SJSA1 (cell line): ENCODE measurements around the gene TTLL6. TPM values are rescaled to one million over a fixed set of nuclear protein-coding genes. Genes with fewer than 3 reads are reported as not detected.

Source experiments
- DNase-seq, 2 experiments: peaks; one replicate each; pipeline ENCODE4 v3.0.0-alpha.2; 2015 to 2020; ENCODE audit warnings: low spot score in 2 of 2, low read depth in 1 of 2
- H3K27ac ChIP-seq: fragments of 250-450 bp; sonication (Bioruptor Pico); 2 replicates; pipeline ENCODE4 v1.5.1; 2020; ENCODE audit warnings: mild to moderate bottlenecking, moderate library complexity
- H3K27me3 ChIP-seq: fragments of 250-450 bp; sonication (Bioruptor Pico); replicated peaks from 2 replicates; pipeline ENCODE4 v1.5.1; 2020; ENCODE audit warnings: mild to moderate bottlenecking, moderate library complexity
- H3K36me3 ChIP-seq: fragments of 250-450 bp; sonication (Bioruptor Pico); 2 replicates; pipeline ENCODE4 v1.5.1; 2020; ENCODE audit warnings: mild to moderate bottlenecking
- H3K4me1 ChIP-seq: fragments of 250-450 bp; sonication (Bioruptor Pico); replicated peaks from 2 replicates; pipeline ENCODE4 v1.6.1; 2021; ENCODE audit warnings: mild to moderate bottlenecking
- H3K4me3 ChIP-seq: fragments of 250-450 bp; sonication (Bioruptor Pico); 2 replicates; pipeline ENCODE4 v1.5.1; 2020; ENCODE audit warnings: mild to moderate bottlenecking
- H3K9me3 ChIP-seq: fragments of 250-450 bp; sonication (Bioruptor Pico); replicated peaks from 2 replicates; pipeline ENCODE4 v1.5.1; 2020; ENCODE audit warnings: mild to moderate bottlenecking
- total RNA-seq: library from RNA; depleted of rRNA; stranded (reverse); fragments of >200 nt; shearing (Covaris generic); gene quantifications from 2 replicates; pipeline ENCODE4 v1.2.3, GENCODE V29; 2014

TTLL6 gene
- total RNA-seq, 1 experiment from 2014 or later = not detected

DNA sequence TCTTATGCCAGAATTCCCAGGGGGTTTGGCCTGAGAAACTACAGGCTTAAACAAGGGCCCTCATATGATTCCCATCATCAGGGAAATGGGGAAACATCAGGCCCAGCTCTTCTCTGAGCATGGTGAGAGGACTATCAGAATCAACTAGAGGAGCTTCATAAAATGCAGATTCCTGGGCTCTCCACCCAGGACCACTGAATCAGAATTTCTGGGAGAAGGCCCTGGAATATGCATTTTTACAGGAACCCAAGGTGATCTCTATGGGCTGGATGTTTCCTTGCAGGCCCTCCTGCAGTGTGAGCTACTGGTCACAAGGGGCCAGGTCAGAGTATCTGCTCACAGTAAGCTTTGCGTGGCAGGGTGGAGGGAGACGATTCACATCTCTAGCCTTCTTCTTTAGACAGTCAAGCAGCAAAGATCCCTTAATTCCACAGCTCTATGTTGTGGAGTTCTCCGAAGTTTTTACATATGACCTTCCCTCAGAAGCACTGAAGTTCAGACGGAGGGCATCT, 49.7 kb downstream of the TTLL6 start:
- Histone ChIP-seq H3K27ac (no peak overlapping the region), H3K4me1 (no peaks in the 10 kb centered on the region), H3K4me3 (no peak overlapping the region), H3K27me3 (peaks cover 36% of the 10 kb centered on the region), H3K9me3 (0 out of 2 replicates have a peak, but pooled peaks cover 2% of the 10 kb centered on the region), H3K36me3 (no peaks in the 10 kb centered on the region)
- no peak for DNase-seq

DNA sequence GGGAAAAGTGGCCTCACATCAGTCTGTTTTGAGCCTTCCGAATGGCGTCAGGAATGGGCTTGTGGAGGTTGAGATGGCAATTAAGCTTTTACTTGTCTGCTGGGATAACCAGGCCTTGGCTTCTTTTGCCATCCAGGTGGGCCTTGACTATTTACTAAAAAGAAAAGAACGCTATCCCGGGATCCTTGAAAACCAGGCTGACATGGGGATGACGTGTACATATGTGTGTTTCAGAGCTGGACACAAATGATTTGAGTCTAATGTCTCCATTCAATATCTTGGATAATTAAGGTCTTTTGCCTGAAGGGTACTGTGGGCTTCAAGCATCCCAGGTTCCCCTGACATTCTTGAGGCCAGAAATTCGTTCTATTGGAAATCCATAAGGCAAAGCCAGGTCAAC, 55.9 kb downstream of the TTLL6 start:
- DNase-seq = no peak
- H3K36me3 ChIP-seq = no peaks in the 10 kb centered on the region
- no peak overlapping the region for H3K27ac ChIP-seq
- H3K4me3 ChIP-seq = no peak overlapping the region
- 0 out of 2 replicates have a peak, but pooled peaks cover 2% of the 10 kb centered on the region for H3K9me3 ChIP-seq
- H3K4me1 ChIP-seq = no peaks in the 10 kb centered on the region
- peaks cover 70% of the 10 kb centered on the region for H3K27me3 ChIP-seq

DNA sequence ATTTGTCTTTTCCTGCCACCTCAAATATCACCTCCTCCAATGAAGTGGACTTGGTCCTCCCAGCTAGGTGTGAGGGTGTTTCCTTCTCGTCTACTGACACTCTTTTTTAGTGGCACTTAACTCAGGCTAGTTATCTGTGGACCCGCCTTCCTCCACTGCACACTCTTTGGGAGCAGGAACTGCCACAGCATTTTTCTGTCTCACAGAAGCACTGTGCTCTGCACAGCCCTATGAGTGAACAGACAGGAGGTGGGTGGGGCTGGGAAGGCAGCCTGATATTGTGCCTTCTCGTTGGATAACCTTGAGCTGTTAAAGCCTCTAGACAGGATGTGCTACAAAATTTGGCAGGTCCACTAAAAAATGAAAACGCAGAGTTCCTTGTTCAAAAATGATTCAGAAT, 56.6 kb downstream of the TTLL6 start:
- H3K27me3 ChIP-seq = peaks cover 75% of the 10 kb centered on the region

GRCh38 chr17:48759288-48759687, 57.7 kb downstream of the TTLL6 start:
- H3K27me3 ChIP-seq = peaks cover 78% of the 10 kb centered on the region
- no peaks in the 10 kb centered on the region for H3K4me1 ChIP-seq
- H3K27ac ChIP-seq = no peak overlapping the region
- H3K36me3 ChIP-seq = no peaks in the 10 kb centered on the region
- H3K4me3 ChIP-seq = no peak overlapping the region
- H3K9me3 ChIP-seq = no peaks in the 10 kb centered on the region
- no peak for DNase-seq

More for the DNA sequence above, 56.6 kb downstream of the TTLL6 start:
- H3K4me1 ChIP-seq = no peaks in the 10 kb centered on the region
- DNase-seq = no peak
- no peaks in the 10 kb centered on the region for H3K36me3 ChIP-seq
- H3K9me3 ChIP-seq = no peaks in the 10 kb centered on the region
- no peak overlapping the region for H3K27ac ChIP-seq
- no peak overlapping the region for H3K4me3 ChIP-seq

GRCh38 chr17:48757524-48757961, 59.5 kb downstream of the TTLL6 start:
- Histone ChIP-seq H3K27ac (no peak overlapping the region), H3K4me1 (no peaks in the 10 kb centered on the region), H3K4me3 (no peak overlapping the region), H3K36me3 (no peaks in the 10 kb centered on the region), H3K9me3 (no peaks in the 10 kb centered on the region), H3K27me3 (peaks cover 86% of the 10 kb centered on the region)
- DNase-seq = no peak

DNA sequence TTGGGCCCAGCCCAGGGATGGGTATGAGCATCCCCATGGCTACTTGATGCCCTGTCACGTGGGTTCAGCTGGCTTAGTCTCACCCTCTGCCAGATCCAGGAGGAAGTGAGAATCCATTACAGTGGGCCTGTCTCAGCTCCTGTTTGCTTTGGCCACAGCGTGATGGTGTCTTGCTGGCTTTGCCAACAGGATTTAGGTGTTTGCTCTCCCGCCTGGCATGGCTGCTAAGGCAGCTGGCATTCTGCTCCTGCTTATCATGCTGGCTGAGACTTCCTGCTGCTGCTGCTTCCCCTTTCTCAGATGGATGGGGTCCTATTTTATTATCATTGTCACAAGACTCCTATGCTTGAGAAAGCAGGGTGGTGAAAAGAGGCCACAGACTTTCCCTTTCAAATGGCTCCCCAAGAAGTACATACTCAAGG, 60.2 kb downstream of the TTLL6 start:
- Histone ChIP-seq H3K9me3 (no peaks in the 10 kb centered on the region), H3K4me3 (no peak overlapping the region), H3K27me3 (peaks cover 89% of the 10 kb centered on the region), H3K36me3 (no peaks in the 10 kb centered on the region), H3K4me1 (no peaks in the 10 kb centered on the region), H3K27ac (no peak overlapping the region)
- DNase-seq = no peak

DNA sequence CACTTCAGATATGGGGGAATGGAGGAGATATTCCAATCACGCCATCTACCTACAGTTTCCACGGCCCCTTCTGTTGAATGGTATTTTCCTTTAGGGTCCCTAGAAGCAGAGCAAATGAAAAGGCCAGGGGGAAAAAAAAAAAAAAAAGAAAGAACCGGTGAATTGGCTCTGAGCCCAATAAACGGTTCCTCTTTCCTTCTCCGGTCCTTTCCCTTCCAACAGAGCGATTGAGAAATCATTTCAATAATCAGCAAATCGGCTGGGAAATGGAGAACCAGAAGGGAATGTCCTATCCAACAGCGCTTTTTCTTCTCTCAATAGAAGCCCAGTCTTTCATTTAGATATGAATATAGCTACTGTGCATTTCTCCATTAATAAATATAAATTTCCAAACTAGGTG, 61.7 kb downstream of the TTLL6 start:
- Histone ChIP-seq H3K27ac (no peak overlapping the region), H3K27me3 (peaks cover 91% of the 10 kb centered on the region), H3K9me3 (no peaks in the 10 kb centered on the region), H3K4me3 (no peak overlapping the region), H3K36me3 (no peaks in the 10 kb centered on the region), H3K4me1 (no peaks in the 10 kb centered on the region)
- DNase-seq = no peak

DNA sequence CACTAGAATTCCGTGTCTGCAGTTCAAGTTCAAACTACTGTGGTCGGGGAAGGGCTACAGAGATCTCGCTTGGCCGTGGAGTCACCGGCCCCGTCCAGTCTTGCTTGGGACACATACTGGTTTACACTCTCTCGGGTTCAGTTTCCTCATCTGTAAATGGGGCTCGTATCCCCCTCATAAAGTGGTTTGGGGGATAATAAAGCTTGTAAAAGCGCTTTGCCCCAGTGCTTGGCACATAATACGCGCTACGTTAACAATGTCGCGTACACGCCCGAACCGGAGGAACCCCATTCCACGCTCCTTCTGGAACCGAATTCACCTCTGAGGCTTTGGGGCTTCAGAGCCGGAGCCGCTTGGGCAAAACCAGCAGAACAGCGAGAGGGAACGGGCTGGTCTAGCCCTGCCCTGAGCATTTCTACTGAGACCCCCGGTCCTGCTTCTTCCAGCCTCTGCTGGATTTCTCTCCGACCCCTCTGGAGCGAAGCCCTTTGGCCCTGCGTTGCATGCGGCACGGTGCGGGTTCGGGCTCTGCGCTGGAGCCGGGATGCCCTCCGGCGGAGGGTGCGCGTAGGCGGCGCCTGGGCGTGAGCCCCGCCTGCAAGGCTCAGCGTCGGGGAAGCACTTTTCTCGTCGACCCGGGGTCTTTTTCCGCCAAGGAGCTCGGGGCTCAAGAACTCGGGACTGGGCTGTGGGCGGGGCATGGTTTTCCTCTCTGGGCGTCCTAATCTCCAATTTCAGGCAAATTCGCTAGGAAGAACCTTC, 62.3 kb downstream of the TTLL6 start:
- H3K27me3 ChIP-seq = peaks cover 94% of the 10 kb centered on the region

GRCh38 chr17:48753794-48754499, 63.1 kb downstream of the TTLL6 start:
- Histone ChIP-seq H3K9me3 (no peaks in the 10 kb centered on the region), H3K27me3 (peaks cover 94% of the 10 kb centered on the region), H3K4me3 (no peak overlapping the region), H3K27ac (no peak overlapping the region), H3K4me1 (no peaks in the 10 kb centered on the region), H3K36me3 (no peaks in the 10 kb centered on the region)
- DNase-seq = no peak

More for the DNA sequence above, 62.3 kb downstream of the TTLL6 start:
- no peaks in the 10 kb centered on the region for H3K4me1 ChIP-seq
- no peak for DNase-seq
- H3K27ac ChIP-seq = no peak overlapping the region
- no peaks in the 10 kb centered on the region for H3K36me3 ChIP-seq
- H3K9me3 ChIP-seq = no peaks in the 10 kb centered on the region
- no peak overlapping the region for H3K4me3 ChIP-seq

DNA sequence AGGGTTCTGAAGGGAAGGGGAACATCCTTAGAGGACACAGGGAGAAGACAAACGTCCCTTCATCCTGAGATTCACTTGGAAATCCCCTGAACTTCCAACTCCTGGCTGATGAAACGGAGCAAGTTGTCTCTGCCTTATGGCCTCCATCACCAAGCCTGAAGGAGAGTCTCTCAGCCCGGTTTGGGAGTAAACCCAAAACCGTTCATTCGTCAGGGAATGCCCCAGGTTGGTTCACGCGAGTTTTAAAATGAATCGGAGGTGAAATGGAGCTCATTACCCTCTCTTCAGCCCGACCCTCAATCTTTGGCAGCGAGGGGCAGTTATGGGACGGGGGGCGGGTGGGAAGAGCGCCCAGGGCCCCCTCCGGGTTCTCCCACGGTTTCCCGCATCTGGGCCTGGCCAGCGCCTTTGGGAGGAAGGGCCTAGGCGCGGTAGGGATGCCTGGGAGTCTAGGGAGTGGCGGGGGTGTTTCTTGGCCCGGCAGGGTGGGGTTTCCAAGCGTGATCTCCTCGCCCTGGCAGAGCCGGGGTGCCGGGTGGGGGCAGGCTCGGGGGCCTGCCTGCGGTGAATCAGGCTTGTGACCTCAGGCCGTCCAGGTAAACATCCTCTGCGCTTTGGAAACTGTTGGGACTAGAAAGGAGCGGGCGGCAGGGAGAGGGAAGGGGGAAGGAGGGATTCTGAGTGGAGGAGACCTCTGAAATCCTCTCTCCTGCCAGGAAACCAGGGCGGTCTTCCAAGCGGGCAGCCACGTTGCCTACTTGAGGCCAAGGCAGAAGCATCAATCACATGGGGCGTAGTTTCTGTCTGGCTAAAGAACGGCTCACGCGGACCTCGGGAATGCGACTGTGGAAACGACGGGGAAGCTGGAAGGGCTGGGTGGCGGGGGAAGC, 64.4 kb downstream of the TTLL6 start:
- no peak overlapping the region for H3K27ac ChIP-seq
- H3K27me3 ChIP-seq = peaks cover 98% of the 10 kb centered on the region
- H3K4me3 ChIP-seq = no peak overlapping the region
- no peaks in the 10 kb centered on the region for H3K4me1 ChIP-seq
- no peaks in the 10 kb centered on the region for H3K9me3 ChIP-seq
- H3K36me3 ChIP-seq = no peaks in the 10 kb centered on the region
- DNase-seq = no peak

GRCh38 chr17:48751733-48752398, 65.2 kb downstream of the TTLL6 start:
- no peaks in the 10 kb centered on the region for H3K9me3 ChIP-seq
- no peak overlapping the region for H3K4me3 ChIP-seq
- H3K4me1 ChIP-seq = no peaks in the 10 kb centered on the region
- H3K27ac ChIP-seq = no peak overlapping the region
- no peaks in the 10 kb centered on the region for H3K36me3 ChIP-seq
- no peak for DNase-seq
- H3K27me3 ChIP-seq = peaks cover 98% of the 10 kb centered on the region

- no peaks in the 10 kb centered on the region for H3K4me1 ChIP-seq
- no peak overlapping the region for H3K4me3 ChIP-seq
- no peaks in the 10 kb centered on the region for H3K36me3 ChIP-seq
- H3K9me3 ChIP-seq = no peaks in the 10 kb centered on the region
- H3K27me3 ChIP-seq = peaks cover 100% of the 10 kb centered on the region
- DNase-seq = no peak
- H3K27ac ChIP-seq = no peak overlapping the region
Measured at GRCh38 chr17:48751172-48751571, 65.9 kb downstream of the TTLL6 start.
